ENCODE data around the gene TYW1.

DNA sequence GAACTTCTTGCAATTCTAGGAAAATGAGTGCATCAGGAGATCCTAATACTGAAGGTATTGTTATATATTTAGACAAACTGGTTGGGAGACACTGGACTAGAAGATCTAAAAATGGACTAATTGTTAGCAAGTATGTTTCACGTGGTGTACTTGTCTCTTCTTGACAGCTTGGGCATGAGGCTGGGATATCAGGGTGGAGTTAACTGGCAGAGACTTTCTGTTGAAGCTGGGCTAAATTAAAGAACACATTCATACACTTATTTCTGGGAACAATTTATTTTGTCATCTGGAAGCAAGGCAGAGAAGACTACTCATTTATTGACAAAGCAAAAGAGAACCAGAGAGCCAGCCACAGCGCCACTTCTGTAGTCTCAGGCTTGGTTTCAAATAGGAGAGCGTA is 25.9 kb downstream of the TYW1 start:
- TF ChIP-seq, protein P1, sequence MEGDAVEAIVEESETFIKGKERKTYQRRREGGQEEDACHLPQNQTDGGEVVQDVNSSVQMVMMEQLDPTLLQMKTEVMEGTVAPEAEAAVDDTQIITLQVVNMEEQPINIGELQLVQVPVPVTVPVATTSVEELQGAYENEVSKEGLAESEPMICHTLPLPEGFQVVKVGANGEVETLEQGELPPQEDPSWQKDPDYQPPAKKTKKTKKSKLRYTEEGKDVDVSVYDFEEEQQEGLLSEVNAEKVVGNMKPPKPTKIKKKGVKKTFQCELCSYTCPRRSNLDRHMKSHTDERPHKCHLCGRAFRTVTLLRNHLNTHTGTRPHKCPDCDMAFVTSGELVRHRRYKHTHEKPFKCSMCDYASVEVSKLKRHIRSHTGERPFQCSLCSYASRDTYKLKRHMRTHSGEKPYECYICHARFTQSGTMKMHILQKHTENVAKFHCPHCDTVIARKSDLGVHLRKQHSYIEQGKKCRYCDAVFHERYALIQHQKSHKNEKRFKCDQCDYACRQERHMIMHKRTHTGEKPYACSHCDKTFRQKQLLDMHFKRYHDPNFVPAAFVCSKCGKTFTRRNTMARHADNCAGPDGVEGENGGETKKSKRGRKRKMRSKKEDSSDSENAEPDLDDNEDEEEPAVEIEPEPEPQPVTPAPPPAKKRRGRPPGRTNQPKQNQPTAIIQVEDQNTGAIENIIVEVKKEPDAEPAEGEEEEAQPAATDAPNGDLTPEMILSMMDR (conservative IDR thresholded peaks at IDR 0.05; ENCODE audit: low read depth, low read length), result no peak
- TF ChIP-seq EZH2 (IDR thresholded peaks at IDR 0.05; ENCODE audit: borderline replicate concordance, low read depth, low read length, poor library complexity, severe bottlenecking), result no peak
